ENCODE results near the gene CSRP3.
"Not testable (repeated sequence)": the region's sequence is repeated elsewhere in the genome, so short reads cannot be mapped to it uniquely, and the experiment has no call there.

CSRP3 gene

DNA sequence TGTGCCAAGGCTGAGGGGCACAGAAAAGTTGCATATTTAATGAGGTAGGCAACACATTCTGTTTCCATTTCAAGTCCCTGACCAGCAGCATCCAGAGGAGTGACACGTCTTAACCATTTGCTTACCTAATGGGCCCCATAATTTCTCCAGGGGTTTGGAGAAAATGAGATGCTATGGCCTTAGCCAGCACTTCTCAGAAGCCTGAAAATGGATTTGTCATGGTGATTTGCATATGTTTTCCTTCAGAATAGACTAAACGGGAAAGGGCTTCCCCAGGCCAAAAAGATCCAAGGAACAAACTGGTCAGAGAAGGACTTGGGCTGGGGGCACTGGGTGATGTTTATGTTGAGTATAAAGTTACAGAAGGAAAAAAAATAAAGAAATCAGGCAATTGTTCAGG is 16.7 kb downstream of the CSRP3 start:
- DNase-seq = no peak

GRCh38 chr11:19183646-19184045 is 18.1 kb downstream of the CSRP3 start:
- DNase-seq = no peak

DNA sequence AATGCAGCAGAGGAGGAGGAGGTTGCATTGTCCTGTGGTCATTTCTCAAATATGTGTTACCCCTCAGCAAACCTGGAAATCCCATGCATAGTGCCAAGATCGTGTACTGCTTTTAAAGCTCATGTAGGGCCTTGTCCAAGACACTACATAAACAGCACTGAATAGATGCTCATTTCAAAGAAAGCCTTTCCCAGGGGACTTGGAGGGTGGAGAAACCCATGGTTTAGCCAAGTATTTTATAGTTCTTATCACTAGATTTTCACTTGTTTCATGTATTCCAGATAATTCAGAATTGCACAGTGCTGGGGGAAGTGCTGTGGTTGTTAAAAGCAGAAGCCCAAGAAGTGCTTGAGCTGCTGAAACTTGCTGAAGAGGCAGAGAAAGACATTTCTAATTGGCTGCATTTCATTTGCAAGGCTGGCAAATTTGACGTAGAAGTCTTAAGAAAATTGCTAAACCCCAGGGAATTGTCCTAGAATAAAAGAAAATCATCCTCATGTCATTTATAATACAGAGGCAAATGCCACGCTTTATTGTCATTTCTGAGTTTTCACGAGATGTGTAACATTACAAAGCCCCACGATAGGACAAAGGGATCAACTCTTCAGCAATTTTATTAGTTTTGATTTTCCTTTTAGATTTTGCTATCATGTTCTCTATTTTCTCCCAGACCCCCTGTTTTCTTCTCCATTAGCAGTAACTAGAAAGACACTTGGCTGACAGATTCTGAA is 20.1 kb downstream of the CSRP3 start:
- no peak for DNase-seq

- DNase-seq = no peak
Observed at GRCh38 chr11:19176629-19177186, 25.1 kb downstream of the CSRP3 start.

DNA sequence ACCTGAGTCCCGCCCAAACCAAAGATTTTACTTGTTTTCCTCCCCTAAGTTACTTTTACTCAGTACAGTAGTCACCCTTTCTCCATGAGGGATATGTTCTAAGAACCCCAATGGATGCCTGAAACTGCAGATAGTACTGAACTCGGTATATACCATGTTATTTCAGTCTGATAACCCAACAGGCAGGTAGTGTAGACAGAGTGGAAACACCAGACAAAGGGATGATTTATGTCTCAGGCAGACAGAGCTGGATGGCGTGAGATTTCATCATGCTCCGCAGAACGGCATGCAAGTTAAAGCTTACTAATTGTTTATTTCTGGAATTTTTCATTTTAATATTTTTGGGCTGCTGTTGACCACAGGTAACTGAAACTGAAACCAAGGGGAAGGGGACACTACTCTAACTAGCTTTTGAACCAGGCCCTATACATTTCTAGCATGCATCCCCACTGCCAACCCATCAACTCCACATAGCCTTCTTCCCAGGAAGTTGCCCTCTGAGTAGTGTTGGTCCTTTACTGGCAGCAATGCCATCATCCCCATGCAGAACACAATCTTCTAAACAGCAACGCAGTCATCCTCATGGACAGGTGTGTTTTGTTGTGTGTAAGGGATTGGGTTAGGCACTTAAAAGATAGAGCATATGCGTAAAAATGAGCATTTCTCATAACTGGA is 27.7 kb downstream of the CSRP3 start:
- no peak for DNase-seq

DNA sequence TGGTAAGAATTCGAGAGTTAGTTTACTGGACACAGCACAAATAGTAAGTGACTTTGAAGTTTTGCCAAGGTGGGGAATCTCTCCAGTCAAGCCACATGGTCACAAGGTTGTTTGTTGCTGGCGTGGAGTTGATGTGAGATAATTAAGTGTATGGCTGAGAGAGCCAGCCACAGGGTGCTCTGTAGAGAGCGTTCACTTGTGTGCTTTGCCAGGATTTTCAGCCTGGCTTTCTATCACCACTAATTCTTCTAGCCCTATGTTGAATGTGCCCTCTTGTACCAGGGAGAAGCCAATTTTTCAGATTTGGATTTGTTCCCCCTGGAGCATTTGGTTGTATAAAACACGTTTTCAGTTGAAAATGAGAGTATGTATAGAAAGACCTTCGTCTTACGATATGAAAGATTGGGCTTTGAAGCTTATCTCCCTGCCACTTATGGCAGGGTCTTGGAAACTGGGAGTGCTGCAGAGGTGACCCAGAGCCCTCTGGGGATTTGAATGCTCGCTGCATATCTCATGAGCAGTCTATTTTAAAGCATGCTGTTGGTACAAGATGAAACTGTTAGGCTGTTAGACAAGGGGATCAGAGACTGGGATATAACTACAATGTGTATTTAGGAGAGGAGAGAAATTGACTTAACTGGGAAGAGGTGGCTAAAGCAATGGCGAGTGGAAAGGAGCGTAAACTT is 28.6 kb downstream of the CSRP3 start:
- no peak for DNase-seq

DNA sequence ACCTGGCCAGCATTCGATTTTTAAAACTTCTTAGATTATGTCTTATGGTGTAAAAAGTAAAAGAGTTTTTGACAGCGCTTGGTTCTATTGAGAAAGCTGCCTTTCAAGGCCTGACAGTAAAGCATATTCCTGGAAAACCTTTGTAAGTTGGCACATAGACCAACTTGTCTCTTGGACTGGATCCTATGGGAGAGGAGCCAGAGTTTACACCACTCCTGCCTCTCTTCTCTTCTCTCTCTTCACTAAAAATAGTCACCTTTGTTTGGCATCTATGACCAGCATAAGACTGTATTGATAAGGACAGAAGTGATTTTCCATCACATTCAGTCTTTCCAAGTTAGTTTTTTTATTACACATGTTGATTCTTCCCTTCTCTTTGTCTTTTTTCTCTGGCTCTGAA is 33.7 kb downstream of the CSRP3 start:
- no peak for DNase-seq

GRCh38 chr11:19164881-19165280 is 36.9 kb downstream of the CSRP3 start:
- no peak for DNase-seq

- no peak for DNase-seq
Observed at GRCh38 chr11:19164230-19164855, 37.4 kb downstream of the CSRP3 start.

DNA sequence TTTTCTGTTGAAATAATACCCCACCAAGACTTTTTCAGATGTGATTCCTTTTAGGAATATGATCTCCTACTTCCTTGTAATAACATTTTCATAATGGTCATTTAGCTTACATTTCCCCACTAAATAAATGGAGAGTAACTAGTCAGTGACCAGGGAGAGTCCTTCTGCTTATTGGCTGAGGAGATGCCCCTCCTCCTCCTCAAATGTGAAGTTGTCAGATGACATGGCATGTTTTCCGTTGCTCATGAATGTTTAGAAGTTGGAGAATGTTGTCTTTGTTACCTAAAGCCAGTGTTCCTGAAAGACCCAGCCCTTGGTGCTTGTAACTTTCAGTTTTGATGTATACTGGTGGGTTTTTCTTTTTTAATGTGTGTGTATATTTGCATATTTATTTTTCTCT is 38.2 kb downstream of the CSRP3 start:
- DNase-seq = no peak

- DNase-seq = no peak
Observed at GRCh38 chr11:19162951-19163505, 38.8 kb downstream of the CSRP3 start.

DNA sequence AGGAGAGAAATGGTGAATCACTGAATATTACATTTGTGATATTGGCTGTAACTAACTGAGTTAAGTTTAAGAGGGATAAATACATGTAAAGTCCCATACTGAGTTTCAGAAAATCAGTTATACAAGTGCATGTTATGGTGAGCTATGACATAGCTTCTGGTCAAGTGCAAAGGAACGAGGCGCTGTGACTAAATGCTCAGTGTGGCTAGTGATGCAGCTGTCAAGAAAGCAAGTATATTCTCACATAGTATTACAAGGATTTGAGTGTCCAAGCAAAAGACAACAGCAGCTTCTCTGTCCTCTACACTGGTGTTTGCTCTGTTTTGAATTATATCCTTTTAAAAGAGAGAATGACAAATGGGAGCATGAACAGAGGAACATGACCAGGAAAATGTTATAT is 40.1 kb downstream of the CSRP3 start:
- no peak for DNase-seq

DNA sequence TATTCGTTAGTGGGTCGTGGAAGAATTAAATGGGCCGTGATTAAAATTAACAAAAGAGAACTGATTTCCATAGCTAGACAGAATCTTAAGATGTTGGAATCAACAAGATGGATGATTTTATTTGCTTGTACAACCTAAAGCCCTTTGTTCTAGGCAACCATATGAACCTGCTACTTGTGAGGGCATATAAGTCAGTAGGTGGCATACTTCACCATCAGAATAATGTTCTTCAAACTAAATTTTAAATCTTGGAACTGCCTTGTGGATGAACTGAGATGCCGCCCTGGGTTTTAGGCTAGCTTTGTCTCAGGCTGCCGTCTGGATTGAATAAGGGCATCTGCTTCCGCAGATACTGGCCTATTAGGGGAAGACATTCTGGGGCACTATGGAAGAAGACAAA is 40.9 kb downstream of the CSRP3 start:
- DNase-seq = no peak

DNA sequence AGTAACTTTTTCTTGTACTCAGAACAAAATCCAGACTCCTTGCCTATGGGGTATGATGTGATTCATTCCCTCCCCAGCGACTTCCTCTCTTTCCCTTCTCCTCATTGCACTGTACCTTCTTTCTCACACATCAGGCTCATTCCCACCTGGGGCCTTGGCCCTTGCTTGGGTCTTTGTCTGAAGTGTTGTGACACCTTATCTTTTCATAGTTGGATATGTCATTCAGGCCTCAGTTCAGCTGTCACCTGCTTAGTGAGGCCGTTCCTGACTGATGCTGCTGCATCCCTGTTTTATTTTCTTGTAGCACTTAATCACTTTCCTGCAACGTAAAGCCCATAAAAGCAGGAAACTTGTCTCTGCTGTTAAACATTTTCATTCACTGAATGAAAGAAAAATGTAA is 44.9 kb downstream of the CSRP3 start:
- DNase-seq = no peak

GRCh38 chr11:19145319-19145718 is 56.5 kb downstream of the CSRP3 start:
- DNase-seq = no peak

- not testable (repeated sequence) for DNase-seq
Observed at GRCh38 chr11:19136884-19137283, 64.9 kb downstream of the CSRP3 start.

GRCh38 chr11:19134004-19134403 is 67.8 kb downstream of the CSRP3 start:
- DNase-seq = no peak

Measured in T-helper 9 cell (primary cell).